ENCODE measurements around the gene MED25.

The MED25 gene

DNA sequence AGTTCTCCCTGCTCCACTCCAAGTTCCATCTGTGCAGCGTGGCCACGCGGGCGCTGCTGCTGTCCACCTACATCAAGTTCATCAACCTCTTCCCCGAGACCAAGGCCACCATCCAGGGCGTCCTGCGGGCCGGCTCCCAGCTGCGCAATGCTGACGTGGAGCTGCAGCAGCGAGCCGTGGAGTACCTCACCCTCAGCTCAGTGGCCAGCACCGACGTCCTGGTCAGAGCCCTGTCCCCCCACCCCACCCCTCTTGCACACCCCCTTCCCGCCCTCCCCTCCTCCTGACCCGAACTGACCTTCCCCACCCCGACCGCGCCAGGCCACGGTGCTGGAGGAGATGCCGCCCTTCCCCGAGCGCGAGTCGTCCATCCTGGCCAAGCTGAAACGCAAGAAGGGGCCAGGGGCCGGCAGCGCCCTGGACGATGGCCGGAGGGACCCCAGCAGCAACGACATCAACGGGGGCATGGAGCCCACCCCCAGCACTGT is 16.6 kb upstream of the MED25 start:
- TF ChIP-seq POLR2AphosphoS5 (IDR thresholded peaks at IDR 0.05; ENCODE audit: low read depth, low read length): no peak
- TF ChIP-seq FOXP2 (optimal IDR thresholded peaks at IDR 0.05; ENCODE audit: borderline replicate concordance, extremely low read depth, extremely low read length, insufficient read depth): no peak
- TF ChIP-seq TAF1 (IDR thresholded peaks at IDR 0.05; ENCODE audit: borderline replicate concordance, insufficient read depth, low read length): no peak
- TF ChIP-seq, protein P1, sequence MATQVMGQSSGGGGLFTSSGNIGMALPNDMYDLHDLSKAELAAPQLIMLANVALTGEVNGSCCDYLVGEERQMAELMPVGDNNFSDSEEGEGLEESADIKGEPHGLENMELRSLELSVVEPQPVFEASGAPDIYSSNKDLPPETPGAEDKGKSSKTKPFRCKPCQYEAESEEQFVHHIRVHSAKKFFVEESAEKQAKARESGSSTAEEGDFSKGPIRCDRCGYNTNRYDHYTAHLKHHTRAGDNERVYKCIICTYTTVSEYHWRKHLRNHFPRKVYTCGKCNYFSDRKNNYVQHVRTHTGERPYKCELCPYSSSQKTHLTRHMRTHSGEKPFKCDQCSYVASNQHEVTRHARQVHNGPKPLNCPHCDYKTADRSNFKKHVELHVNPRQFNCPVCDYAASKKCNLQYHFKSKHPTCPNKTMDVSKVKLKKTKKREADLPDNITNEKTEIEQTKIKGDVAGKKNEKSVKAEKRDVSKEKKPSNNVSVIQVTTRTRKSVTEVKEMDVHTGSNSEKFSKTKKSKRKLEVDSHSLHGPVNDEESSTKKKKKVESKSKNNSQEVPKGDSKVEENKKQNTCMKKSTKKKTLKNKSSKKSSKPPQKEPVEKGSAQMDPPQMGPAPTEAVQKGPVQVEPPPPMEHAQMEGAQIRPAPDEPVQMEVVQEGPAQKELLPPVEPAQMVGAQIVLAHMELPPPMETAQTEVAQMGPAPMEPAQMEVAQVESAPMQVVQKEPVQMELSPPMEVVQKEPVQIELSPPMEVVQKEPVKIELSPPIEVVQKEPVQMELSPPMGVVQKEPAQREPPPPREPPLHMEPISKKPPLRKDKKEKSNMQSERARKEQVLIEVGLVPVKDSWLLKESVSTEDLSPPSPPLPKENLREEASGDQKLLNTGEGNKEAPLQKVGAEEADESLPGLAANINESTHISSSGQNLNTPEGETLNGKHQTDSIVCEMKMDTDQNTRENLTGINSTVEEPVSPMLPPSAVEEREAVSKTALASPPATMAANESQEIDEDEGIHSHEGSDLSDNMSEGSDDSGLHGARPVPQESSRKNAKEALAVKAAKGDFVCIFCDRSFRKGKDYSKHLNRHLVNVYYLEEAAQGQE (IDR thresholded peaks at IDR 0.05; ENCODE audit: insufficient read depth in 1 of 2, low read depth in 2 of 2, low read length in 2 of 2): no peak
- TF ChIP-seq SIN3A (IDR thresholded peaks at IDR 0.05; ENCODE audit: borderline replicate concordance, insufficient read depth, low read length): no peak

DNA sequence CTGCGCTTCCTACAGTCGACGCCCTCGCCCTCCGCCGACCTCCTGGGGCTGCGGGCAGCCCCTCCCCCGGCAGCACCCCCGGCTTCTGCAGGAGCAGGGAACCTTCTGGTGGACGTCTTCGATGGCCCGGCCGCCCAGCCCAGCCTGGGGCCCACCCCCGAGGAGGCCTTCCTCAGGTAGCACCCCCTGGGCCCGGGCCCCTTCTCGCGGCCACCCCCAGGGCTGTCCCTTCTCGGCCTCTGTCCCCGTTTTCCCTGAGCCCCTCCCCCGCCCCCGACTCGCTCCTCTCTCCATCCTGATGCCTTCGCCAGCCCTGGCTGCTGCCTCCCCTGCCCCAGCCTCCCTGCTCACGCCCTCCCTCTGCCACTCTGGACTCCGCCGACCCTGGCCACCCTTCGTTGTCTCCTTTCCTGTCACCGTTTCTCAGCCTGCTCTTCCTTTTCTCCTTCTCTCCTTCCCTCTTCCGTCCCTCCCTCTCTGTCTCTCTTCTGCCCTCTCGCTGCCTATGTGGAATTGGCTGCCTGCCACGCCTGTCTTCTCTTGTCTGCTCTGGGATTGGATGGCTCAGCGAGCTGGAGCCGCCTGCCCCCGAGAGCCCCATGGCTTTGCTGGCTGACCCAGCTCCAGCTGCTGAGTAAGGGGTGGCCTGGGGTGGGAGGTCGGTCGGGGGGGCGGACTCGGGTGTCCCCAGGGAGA is 16.0 kb upstream of the MED25 start:
- TF ChIP-seq SIN3A (IDR thresholded peaks at IDR 0.05; ENCODE audit: borderline replicate concordance, insufficient read depth, low read length): no peak
- TF ChIP-seq FOXP2 (optimal IDR thresholded peaks at IDR 0.05; ENCODE audit: borderline replicate concordance, extremely low read depth, extremely low read length, insufficient read depth): peak; percentile 17

DNA sequence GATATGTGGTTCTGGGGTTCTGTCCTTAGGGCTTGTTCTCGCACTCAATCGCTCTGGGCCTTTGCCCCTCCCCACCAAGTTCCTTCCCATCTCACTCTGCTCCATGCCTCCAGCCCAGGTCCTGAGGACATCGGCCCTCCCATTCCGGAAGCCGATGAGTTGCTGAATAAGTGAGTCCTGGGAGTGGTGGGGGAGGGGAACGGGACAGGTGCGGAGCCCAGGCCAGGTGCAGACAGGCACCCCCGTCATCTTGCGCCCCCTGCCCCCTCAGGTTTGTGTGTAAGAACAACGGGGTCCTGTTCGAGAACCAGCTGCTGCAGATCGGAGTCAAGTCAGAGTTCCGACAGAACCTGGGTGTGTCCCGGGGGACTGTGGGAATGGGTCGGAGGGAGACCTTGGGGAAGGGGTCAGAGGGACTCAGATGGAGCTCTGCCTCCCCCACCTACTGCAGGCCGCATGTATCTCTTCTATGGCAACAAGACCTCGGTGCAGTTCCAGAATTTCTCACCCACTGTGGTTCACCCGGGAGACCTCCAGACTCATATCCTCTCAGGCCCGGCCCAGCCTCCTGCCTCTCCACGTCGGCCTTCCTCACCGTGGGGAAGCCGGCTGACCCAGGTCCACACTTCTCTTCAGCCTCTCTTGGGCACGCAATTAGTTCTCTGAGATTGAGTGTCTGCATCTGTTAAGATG is 15.1 kb upstream of the MED25 start:
- peak; percentile 19 for TF ChIP-seq FOXP2 (optimal IDR thresholded peaks at IDR 0.05; ENCODE audit: borderline replicate concordance, extremely low read depth, extremely low read length, insufficient read depth)
- TF ChIP-seq TAF1 (IDR thresholded peaks at IDR 0.05; ENCODE audit: borderline replicate concordance, insufficient read depth, low read length): no peak

DNA sequence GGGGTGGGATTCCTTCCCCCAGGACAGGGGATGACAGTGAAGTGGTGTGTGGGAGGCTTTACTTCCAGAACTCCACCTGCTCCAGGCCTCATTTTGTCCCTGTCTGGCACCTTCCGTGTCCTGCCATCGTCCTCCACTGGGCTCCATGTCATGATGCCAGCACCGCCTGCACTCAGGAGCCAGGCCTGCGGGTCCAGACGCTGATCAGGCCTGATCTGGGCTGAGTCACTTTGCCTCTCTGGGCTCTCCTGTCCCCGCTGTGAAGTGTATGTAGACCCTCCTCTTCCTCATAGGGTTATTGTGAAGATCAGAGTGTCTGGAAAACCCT is 14.6 kb upstream of the MED25 start:
- TF ChIP-seq FOXP2 (optimal IDR thresholded peaks at IDR 0.05; ENCODE audit: borderline replicate concordance, extremely low read depth, extremely low read length, insufficient read depth) (no peak), TAF1 (IDR thresholded peaks at IDR 0.05; ENCODE audit: borderline replicate concordance, insufficient read depth, low read length) (no peak), POLR2AphosphoS5 (IDR thresholded peaks at IDR 0.05; ENCODE audit: low read depth, low read length) (no peak), SIN3A (IDR thresholded peaks at IDR 0.05; ENCODE audit: borderline replicate concordance, insufficient read depth, low read length) (no peak)
- TF ChIP-seq, protein P1 (IDR thresholded peaks at IDR 0.05; ENCODE audit: insufficient read depth in 1 of 2, low read depth in 2 of 2, low read length in 2 of 2): no peak

DNA sequence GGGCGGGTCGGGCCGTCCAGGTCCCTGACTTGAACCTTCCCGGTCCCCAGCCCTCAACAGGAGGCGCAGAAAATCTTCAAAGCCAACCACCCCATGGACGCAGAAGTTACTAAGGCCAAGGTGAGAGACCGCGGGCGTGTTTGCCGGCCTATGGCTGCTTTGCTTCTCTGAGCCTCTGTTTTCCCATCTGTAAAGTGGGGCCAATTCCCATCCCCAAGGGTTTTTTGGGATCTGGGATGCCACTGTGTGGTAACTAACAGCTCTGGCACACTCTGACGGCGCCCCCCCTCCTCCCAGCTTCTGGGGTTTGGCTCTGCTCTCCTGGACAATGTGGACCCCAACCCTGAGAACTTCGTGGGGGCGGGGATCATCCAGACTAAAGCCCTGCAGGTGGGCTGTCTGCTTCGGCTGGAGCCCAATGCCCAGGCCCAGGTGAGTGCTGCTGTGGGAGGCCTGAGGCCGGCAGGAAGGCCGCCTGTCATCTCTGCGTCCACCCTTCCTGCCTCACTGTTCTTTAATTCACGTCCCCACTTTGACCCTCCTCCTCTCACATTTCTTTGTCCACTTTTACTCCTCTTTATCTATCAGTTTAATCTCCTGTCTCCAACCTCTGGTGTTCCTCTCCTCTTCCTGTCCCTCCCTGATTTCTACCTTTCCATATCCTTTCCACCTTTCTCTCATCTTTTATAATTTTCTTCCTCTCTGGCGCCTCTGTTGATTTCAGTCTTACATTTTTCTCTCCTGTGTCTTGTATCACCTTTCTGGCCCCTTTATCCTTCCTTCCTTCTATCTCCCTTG is 12.1 kb upstream of the MED25 start:
- TF ChIP-seq SIN3A (IDR thresholded peaks at IDR 0.05; ENCODE audit: borderline replicate concordance, insufficient read depth, low read length) (no peak), POLR2AphosphoS5 (IDR thresholded peaks at IDR 0.05; ENCODE audit: low read depth, low read length) (no peak), TAF1 (IDR thresholded peaks at IDR 0.05; ENCODE audit: borderline replicate concordance, insufficient read depth, low read length) (no peak), FOXP2 (optimal IDR thresholded peaks at IDR 0.05; ENCODE audit: borderline replicate concordance, extremely low read depth, extremely low read length, insufficient read depth) (no peak)
- TF ChIP-seq, protein P1 (IDR thresholded peaks at IDR 0.05; ENCODE audit: insufficient read depth in 1 of 2, low read depth in 2 of 2, low read length in 2 of 2): no peak

All from PFSK-1 (cell line).